Ovary (tissue), 9 donors: ENCODE measurements around the gene PITPNC1. TPM values are rescaled to one million over a fixed set of nuclear protein-coding genes. Genes with fewer than 3 reads are reported as not detected.

Source experiments
- DNase-seq, 5 donors: peaks; one replicate each; pipeline ENCODE4 v3.0.0-alpha.2; 2019 to 2020
- H3K27ac ChIP-seq, 2 donors: fragments of 200-600 bp; one replicate each; pipeline versions ENCODE4 v1.5.1 to v1.8.0; 2019 to 2022
- H3K27me3 ChIP-seq: fragments of 200-600 bp; one replicate; pipeline ENCODE4 v1.8.0; 2022
- H3K36me3 ChIP-seq: fragments of 200-600 bp; sonication (generic); one replicate; pipeline ENCODE4 v1.5.1; 2019
- H3K4me1 ChIP-seq: one replicate; pipeline ENCODE4 v1.8.1; 2013; ENCODE audit warnings: mild to moderate bottlenecking, moderate library complexity; ENCODE audit not compliant: insufficient read depth
- H3K4me3 ChIP-seq: fragments of 200-600 bp; sonication (generic); one replicate; pipeline ENCODE4 v1.5.1; 2017
- H3K9me3 ChIP-seq, 2 donors: fragments of 200-600 bp in 1 of 2; sonication (generic) in 1 of 2; one replicate each; pipeline versions ENCODE4 v1.5.1 to v1.8.1; 2013 to 2019; ENCODE audit warnings: mild to moderate bottlenecking in 1 of 2, moderate library complexity in 1 of 2
- CTCF ChIP-seq, 3 donors: fragments of 450-650 bp in 2 of 3; fragments of 200-600 bp in 1 of 3; IDR thresholded peaks; one replicate each; pipeline versions ENCODE4 v1.5.1 to v1.8.0; 2016 to 2022; ENCODE audit warnings: antibody characterized with exemption in 3 of 3, mild to moderate bottlenecking in 1 of 3
- EP300 ChIP-seq: sonication (generic); formaldehyde crosslinking; IDR thresholded peaks from one replicate; pipeline ENCODE4 v1.6.1; 2017; ENCODE audit warnings: antibody characterized with exemption
- POLR2A ChIP-seq: fragments of 450-650 bp; IDR thresholded peaks from one replicate; pipeline ENCODE4 v1.6.1; 2017; ENCODE audit warnings: antibody characterized with exemption, mild to moderate bottlenecking, moderate library complexity
- WGBS, 3 donors: extraction: QIAGEN DNeasy Blood & Tissue Kit in 1 of 3; methylation state at CpG; one replicate each; pipeline versions ENCODE4 v1.1.5 to v1.1.7; 2013 to 2017; 5-methylcytosine and 5-hydroxymethylcytosine counted together
- intact Hi-C, 4 donors: fragments of 100-400 bp; cut with DNase I; formaldehyde crosslinking; loops; one replicate each; pipeline versions ENCODE4 v1.11.0 to v1.15.1; 2022 to 2023
- polyA plus RNA-seq, 2 donors: library from polyadenylated mRNA; stranded (reverse); fragments of 200-250 nt in 1 of 2; fragments of 350-450 nt in 1 of 2; fragmentation: Illumina TruSeq in 1 of 2; extraction: RNeasy Lipid Tissue Mini Kit (QIAGEN cat#74804) in 1 of 2; gene quantifications; one replicate each; pipeline ENCODE4 v1.2.3, GENCODE V29; 2013 to 2014
- total RNA-seq, 7 donors: library from RNA; depleted of rRNA in 2 of 7; stranded (reverse); fragments of >200 nt in 2 of 7; fragmentation: NEBNext Ultra II Directional in 3 of 7; extraction: Animal tissue kit (Norgen Biotek cat#: 25700) in 3 of 7; gene quantifications; one replicate each; pipeline versions ENCODE4 v1.1.0 to v1.2.4, GENCODE V29; 2016 to 2023
- donor health status: DM: no; HTN: no; CAD: no; lungs with moderate emphysema.
- donor health status: DM: no; HTN: no; CAD: no.
- donor health status: Bipolar disorder and iron deficiency.
- donor health status: DM: yes; HTN: yes; CAD: no.
- donor health status: DM: no; HTN: no; CAD: no.
- donor health status: DM: yes; HTN: yes; CAD: no.

Gene PITPNC1
- total and polyA plus RNA-seq, 9 donors = 14.9 to 40.9 (median 23.8) TPM

- WGBS, 3 donors = 82 to 88% (median 86%) methylated on average over 6 of the region's 6 CpGs
- Histone ChIP-seq H3K4me1 (peaks cover 2% of the 10 kb centered on the region), H3K27me3 (no peaks in the 10 kb centered on the region), H3K36me3 (no peaks in the 10 kb centered on the region), H3K4me3 (no peak overlapping the region), H3K9me3 (no peaks in the 10 kb centered on the region), H3K27ac (no peak overlapping the region)
- TF ChIP-seq CTCF (IDR thresholded peaks at IDR 0.05) (no peak), EP300 (no peak), POLR2A (no peak)
- intact Hi-C loops = no loop called here
- DNase-seq = no peak
Observed at GRCh38 chr17:67544364-67544955, 167.4 kb downstream of the PITPNC1 start.

- intact Hi-C loops = no loop called here
- H3K4me3 ChIP-seq = no peak overlapping the region
- H3K9me3 ChIP-seq = no peaks in the 10 kb centered on the region
- H3K36me3 ChIP-seq = no peaks in the 10 kb centered on the region
- no peak overlapping the region for H3K27ac ChIP-seq
- H3K4me1 ChIP-seq = peaks cover 2% of the 10 kb centered on the region
- no peaks in the 10 kb centered on the region for H3K27me3 ChIP-seq
- WGBS, 3 donors = 45 to 50% (median 49%) methylated on average over 11 of the region's 11 CpGs
- no peak for TF ChIP-seq CTCF (IDR thresholded peaks at IDR 0.05)
- TF ChIP-seq POLR2A = no peak
- no peak for TF ChIP-seq EP300
- peak; percentile 55 to 77 (median 59) for DNase-seq
Observed at GRCh38 chr17:67546578-67547527, 169.8 kb downstream of the PITPNC1 start.

GRCh38 chr17:67548693-67549092, 171.6 kb downstream of the PITPNC1 start:
- no peak overlapping the region for H3K4me3 ChIP-seq
- H3K36me3 ChIP-seq = no peaks in the 10 kb centered on the region
- DNase-seq = no peak
- peaks cover 2% of the 10 kb centered on the region for H3K4me1 ChIP-seq
- TF ChIP-seq CTCF (IDR thresholded peaks at IDR 0.05) = no peak
- no peak for TF ChIP-seq POLR2A
- no peak for TF ChIP-seq EP300
- 93 to 98% (median 97%) methylated on average over 3 of the region's 3 CpGs for WGBS, 3 donors
- H3K27ac ChIP-seq = no peak overlapping the region
- H3K9me3 ChIP-seq = no peaks in the 10 kb centered on the region
- intact Hi-C loops = no loop called here
- H3K27me3 ChIP-seq = no peaks in the 10 kb centered on the region

- H3K9me3 ChIP-seq = no peaks in the 10 kb centered on the region
- TF ChIP-seq EP300 (no peak), CTCF (IDR thresholded peaks at IDR 0.05) (no peak), POLR2A (no peak)
Observed at GRCh38 chr17:67549820-67550219, 172.7 kb downstream of the PITPNC1 start.

More at GRCh38 chr17:67549820-67550219, 172.7 kb downstream of the PITPNC1 start:
- no peak overlapping the region for H3K4me3 ChIP-seq
- H3K4me1 ChIP-seq = peaks cover 2% of the 10 kb centered on the region
- no peak overlapping the region for H3K27ac ChIP-seq
- intact Hi-C loops = no loop called here
- no peaks in the 10 kb centered on the region for H3K36me3 ChIP-seq
- no peak for DNase-seq
- no peaks in the 10 kb centered on the region for H3K27me3 ChIP-seq
- 90% methylated on average over 9 of the region's 9 CpGs for WGBS, 3 donors
